GM19099 (cell line): ENCODE results near the gene ADCY6.

Experiments
- POLR2A ChIP-seq: IDR thresholded peaks from 3 replicates; pipeline ENCODE4 v1.6.1; 2011; ENCODE audit warnings: low read depth; ENCODE audit not compliant: insufficient read length; ENCODE audit errors: extremely low read depth

ADCY6 gene

DNA sequence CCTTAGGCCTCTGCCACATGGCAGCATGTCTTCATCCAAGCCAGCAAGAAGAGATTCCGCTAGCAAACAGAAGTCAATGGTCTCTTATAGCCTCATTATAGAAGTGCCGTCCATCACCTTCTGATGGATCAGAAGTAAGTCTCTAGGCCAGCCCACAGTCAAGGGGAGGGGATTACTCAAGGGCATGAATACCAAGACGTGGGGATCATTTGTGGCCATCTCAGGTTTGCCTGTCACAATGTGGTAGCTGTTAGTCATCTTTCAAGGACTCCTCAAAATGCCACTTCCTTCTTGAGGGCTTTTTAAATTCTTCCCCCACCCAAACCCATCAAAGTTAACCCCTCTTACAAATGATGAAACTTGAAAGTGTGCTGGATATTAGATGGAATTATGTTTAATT, 8.1 kb upstream of the ADCY6 start:
- no peak for TF ChIP-seq POLR2A

DNA sequence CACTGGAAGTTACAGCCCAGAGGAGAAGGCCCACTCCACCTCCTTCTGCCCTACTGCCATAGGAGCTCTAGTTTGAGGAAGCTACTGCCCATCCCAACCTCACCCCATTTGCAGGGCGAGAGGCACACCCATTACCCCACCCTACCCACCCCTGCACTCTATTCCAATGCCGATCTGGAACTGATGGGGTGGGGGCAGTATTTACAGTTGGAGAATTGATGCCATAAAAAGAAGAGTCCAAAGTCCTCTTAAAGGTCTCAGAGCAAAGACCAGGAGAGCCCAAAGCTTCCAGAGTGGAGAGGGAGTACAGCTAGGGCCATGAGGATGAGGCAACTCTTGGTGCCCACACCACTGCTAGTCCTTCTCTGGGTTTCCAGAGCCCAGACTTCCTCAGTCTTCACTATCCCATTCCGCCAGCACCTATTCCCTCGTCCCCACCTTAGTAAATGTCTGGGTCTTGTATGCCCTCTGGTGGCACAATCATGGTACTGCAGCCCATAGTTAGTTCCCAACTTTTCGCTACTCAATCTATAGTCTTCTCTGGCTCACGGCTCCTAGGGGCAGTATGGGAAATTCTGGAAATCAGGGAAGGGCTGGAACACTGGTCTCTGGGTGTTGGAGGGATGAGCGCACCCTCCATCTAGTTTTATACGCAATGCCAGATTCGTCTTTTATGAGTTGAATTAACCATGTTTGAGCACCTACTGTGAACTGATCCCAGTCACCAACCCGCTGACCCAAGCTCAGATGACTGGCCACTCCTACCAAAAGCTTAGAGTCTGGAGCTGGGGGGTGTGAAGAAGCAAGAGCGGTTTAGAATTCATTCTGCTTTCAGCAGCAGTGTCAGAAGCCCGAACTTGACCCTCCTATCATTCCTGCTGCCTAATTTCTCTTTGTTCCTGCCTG, 6.9 kb upstream of the ADCY6 start:
- TF ChIP-seq POLR2A: no peak

DNA sequence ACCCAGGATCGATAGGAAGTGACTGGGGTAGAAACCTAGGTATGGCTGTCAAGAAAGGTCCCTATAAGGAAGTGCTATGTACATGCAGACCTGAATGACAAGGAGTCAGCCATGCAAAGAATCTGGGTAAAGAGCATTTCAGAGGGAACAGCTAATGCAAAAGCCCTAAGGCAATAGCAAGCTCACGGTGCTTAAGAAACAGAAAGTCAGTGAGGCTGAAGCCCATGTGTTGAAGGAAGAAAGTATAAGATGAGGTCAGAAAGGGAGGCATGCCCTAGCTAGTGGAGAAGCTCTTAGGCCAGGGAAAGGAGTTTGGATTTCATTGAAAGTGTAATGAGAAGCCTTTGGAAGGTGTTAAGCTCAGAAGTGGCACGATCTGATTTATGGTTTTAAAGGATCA, 6.0 kb upstream of the ADCY6 start:
- no peak for TF ChIP-seq POLR2A

DNA sequence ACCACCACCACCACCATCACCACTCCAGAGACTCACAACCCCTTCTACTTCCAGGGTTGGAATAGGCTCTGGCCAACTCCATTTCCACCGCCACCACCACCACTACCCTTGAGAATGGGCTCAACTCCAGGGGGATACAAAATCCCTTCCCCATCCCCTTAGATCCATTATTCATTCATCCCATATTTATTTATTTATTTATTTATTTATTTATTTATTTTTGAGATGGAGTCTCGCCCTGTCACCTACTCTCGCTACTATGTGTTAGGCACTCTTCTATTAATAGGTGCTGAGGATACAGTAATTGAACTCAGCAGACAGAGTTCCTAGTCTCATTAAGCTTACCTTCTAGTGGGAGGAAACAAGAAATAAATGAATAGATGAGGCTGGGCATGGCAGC, 4.8 kb upstream of the ADCY6 start:
- TF ChIP-seq POLR2A: no peak

DNA sequence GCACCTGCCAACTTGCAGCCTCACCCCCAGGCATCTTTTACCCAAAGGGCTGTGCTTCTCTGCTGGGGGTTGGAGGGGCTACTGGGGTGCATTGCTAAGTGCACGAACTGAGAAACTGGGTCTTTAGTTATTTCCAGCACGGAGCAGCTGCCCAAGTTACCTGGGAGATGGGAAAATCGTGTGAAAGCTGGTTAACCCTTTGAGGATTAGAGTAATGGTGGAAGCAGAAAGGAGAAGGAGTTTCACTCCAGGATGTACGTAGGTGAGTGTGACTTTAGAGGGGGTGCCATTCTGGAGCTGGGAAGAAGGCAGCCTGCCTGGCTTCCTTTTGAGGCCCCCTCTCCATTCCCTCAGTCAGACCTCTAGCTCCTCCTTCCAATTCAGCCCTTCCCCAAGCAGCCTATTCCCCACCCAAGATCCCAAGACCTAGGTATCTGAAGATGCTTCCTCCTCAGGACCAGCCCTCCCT, 1.0 kb upstream of the ADCY6 start:
- TF ChIP-seq POLR2A: no peak

DNA sequence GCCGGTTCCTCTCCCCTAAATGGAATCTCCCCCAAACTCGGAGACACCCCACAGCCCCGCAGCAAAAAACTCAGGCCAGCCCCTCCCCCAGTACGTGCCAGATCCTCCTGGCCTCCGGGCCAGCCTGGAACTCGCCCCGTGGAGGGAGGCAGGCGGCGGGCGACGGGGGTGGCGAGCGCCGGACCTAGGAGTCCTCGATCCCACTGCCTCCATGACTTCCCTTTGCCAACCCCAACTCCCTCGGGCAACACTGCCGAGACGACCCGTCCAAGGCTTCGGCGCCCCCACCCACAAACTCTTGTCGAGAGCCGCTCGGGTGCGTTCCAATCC, 400 bp downstream of the ADCY6 start:
- TF ChIP-seq POLR2A: no peak

DNA sequence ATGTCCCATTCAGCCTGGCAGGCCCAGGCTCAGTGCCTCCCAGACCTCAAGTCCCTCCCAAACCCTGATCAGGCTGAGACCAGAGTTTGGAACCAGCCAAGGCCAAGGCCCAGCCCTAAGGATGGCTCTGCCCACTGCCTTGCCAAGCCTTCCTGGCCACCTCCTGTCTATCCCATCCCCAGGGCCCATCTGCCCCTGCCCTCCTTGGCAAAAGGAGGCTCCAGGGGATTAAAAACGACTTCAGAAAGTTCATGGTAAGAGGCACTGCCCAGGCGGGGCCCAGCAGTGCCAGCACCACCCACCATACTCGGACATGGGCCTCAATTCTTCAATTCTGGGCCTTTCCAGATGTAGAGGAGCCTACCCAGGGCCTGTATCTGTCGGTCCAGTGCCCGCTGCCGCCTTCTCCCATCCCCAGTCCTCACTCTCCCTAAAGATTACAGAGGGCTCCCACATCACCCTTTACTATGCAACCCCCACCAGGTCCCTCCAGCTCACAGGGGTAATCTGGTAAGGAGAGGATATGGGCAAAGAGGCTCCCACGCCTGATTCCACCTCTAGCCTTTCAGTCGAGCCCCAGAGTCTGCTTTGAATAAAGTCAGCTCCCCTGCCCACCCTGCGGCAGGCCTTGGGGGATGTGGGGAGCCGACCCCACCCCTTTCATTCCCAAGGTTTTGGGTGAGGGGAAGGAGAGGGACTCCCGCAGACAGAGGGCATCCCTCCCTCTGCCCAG, 932 bp downstream of the ADCY6 start:
- TF ChIP-seq POLR2A: no peak

DNA sequence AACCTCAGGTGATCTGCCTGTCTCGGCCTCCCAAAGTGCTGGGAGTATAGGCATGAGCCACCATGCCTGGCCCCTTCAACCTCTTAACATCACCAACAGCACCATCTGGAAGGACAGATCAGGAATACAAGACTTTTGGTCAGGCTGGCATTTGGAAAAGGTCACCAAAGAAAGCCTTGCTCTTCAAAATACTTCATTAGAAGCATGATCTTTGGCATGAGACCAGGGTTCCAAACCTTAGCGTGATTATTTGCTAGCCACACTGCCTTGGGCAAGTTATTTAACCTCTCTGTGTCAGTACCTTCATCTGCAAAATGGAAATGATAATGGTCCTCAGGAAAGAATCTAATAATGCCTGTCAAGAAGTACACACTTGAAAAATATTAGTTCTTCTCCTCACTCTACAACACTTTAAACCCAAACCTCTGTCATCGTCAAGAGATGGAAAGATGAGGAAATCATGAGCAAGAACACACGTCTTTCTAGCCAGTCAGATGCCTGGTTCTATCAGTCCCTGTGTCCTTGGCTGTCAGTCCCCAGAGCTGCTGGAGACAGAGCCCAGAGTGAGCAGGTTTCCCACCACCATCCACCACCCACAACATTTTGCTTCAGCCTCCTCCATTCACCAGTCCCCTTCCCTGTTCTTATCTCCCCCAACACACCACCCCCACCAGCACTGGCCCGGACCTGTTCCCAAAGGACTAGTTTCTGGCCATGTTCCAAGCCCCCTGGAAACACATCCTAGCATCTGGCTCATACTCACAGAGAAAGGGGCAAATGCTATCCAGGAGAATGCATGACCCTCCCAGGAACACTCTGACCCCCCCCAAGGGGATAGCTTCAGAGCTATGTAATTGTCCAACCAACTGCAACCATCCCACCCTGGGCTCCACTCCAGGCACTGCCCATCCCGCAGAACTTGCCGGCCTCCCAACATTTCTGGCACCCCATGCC, 2.0 kb downstream of the ADCY6 start:
- TF ChIP-seq POLR2A: no peak

DNA sequence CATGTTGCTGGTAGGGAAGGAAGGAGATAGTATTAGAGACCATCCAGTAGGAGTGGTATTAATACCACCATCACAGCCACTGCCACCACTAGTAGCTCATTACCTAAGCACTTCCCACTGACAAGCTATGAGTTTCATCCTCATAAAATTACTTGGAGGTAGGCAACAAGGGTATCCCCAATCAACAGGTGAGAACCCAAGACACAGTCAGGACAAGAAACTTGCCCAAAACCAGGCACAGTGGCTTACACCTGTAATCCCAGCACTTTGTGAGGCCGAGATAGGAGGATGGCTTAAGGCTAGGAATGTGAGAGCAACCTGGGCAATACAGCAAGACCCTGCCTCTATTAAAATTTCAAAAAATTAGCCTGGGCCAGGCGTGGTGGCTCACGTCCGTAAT, 5.5 kb downstream of the ADCY6 start:
- TF ChIP-seq POLR2A: no peak

DNA sequence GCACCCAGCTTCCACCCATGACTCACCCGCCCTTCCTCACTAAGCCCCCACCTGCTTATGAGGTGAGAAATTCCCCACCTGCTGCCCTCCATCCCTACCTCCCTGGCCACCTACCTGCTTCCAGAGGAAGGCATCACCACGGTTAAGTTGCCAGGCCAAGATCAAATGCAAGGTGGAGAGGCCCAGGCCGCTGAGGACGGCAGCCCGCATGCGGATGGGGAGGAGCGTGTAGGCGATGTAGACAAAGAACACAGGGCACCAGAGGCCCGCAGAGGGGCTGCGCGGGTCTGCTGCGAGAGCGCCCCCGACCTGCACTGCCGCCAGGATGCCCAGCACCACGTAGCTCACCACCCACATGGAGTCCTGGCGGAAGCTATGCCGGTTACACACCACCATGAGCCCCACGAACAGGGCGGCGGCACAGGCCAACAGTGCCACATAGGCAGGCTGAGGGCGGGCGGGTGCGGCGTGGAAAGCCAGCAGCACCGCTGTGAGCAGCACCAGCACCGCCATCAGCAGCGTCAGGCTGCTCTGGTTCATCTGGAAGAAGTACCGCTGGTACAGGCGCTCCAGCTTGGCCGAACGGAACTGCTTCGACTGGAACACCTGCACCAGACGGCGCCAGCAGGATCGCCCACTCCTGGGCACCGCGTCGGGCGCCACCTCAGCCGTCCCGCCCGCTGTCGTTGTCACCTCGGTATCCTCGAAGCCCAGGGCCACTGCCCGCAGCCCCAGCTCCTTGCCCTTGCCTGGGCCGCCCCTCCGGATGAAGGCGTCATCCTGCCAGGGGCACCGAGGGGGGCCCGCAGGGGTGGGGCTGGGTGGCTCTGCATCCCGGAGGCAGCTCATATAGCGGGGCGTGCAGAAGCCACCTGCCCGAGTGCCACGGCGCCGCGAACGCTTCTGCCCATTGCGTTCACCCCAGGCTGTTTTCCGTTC, 6.2 kb downstream of the ADCY6 start:
- TF ChIP-seq POLR2A: no peak

DNA sequence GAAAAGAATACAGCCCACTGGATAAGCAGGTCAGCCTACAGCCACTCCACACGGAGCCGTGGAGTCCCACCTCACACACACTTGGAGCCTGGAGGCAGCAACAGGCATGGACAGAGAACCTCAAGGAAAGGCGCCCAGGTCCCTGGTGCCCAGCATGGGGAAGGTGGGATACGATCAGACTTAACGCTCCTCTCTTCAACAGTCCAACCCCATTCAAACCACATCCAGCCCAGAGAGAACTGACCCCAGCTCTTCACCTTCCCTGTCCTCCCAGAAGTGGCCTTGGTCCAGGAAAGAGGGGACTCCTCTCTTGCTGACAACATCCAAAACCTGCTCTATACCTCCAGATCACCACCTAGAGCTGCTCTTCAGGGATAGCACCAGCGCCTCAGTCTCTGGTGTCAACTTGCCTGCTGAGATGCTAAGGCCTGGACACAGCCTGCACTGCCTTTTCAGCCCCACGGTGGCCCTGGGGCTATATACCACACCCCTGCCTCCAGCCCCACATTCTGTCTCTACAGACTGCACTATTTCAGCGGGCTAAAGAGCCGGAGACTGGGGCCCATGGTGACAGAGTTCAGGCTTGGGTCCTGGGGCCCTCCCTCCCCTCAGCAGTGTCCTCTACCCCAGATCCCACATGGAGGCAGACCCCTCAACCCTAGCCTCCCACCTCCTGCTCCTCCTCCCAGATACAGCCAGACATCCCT, 7.0 kb downstream of the ADCY6 start:
- no peak for TF ChIP-seq POLR2A

DNA sequence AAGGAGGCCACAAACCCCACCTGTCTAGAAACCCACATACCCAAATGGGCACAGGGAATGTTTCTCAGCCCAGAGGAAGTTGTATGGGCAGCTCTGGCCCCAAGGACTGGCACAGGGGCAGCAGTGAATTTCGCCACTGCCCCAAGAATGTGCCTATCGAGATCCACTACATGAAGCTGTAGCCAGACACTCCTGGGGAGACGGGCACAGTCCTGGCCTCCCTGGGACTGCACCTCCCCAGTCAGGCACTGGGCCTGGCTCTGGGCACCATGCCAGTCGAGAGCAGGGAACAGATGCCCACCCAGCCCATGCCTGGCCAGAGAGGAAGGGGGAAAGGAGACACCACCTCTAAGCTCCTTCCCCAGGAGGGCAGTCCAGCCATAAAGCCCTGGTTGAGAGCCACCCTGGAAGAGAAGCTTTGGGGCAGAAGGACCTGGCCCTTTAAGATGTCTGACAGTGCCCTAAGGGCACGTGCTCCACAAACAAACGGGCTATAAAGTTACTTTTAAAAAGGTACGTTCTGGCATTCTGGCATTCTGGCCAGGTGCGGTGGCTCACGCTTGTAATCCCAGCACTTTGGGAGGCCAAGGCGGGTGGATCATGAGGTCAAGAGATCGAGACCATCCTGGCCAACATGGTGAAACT, 8.4 kb downstream of the ADCY6 start:
- no peak for TF ChIP-seq POLR2A

DNA sequence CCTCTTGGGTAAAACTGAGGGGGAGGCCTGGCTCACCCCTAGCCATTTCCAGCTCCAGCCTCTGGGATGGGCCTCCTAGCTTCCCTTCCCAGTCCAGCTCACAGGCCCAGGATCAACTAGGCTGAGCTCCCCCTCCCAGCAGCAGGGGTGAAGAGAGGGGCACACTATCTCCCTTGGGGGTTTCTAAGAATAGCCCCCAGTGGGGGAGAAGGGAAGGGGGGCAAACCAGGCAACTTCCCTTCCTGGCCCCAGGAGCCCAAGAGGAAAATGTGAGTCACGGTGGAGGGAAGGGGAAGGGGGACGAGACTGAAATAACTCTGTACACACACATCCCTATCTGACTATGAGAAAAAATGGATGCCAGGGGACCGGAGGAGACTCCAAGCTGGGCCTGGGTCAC, 9.0 kb downstream of the ADCY6 start:
- no peak for TF ChIP-seq POLR2A
